Type B pancreatic cell (in vitro differentiated cells): ENCODE results near the gene ALKBH8. TPM values are rescaled to one million over a fixed set of nuclear protein-coding genes. Genes with fewer than 3 reads are reported as not detected.
A peak's percentile ranks its signal among the peaks of the same experiment; 100 is the strongest.

Experiments
- DNase-seq: peaks from one replicate; pipeline ENCODE4 v3.0.0; 2021; ENCODE audit warnings: mixed read lengths; ENCODE audit not compliant: unreplicated experiment; ENCODE audit errors: extremely low spot score
- H3K27ac Mint-ChIP-seq: 2 replicates; pipeline ENCODE4 v1.8.0; 2021; ENCODE audit warnings: mild to moderate bottlenecking, mixed read lengths
- H3K27me3 Mint-ChIP-seq: 2 replicates; pipeline ENCODE4 v1.8.0; 2021; ENCODE audit warnings: mixed read lengths
- H3K36me3 Mint-ChIP-seq: 2 replicates; pipeline ENCODE4 v1.8.0; 2021; ENCODE audit warnings: mixed read lengths
- H3K4me1 Mint-ChIP-seq: one replicate; pipeline ENCODE4 v1.8.0; 2021; ENCODE audit warnings: mixed read lengths; ENCODE audit not compliant: unreplicated experiment
- H3K4me3 Mint-ChIP-seq: 2 replicates; pipeline ENCODE4 v1.8.0; 2021; ENCODE audit warnings: mild to moderate bottlenecking, mixed read lengths
- H3K9me3 Mint-ChIP-seq: 2 replicates; pipeline ENCODE4 v1.8.0; 2021; ENCODE audit warnings: mixed read lengths
- total RNA-seq: library from RNA; stranded (reverse); gene quantifications from 2 replicates; pipeline ENCODE4 v1.2.1, GENCODE V29; 2021; ENCODE audit warnings: low replicate concordance
- TF ChIP-seq, protein P1 (sequence below): fragments of 200-600 bp; sonication (generic); conservative IDR thresholded peaks from 2 replicates; pipeline ENCODE4 v1.5.0; 2021; ENCODE audit warnings: antibody characterized with exemption, mild to moderate bottlenecking

The ALKBH8 gene
- total RNA-seq, 1 donor from 2014 or later: 7.8 TPM

DNA sequence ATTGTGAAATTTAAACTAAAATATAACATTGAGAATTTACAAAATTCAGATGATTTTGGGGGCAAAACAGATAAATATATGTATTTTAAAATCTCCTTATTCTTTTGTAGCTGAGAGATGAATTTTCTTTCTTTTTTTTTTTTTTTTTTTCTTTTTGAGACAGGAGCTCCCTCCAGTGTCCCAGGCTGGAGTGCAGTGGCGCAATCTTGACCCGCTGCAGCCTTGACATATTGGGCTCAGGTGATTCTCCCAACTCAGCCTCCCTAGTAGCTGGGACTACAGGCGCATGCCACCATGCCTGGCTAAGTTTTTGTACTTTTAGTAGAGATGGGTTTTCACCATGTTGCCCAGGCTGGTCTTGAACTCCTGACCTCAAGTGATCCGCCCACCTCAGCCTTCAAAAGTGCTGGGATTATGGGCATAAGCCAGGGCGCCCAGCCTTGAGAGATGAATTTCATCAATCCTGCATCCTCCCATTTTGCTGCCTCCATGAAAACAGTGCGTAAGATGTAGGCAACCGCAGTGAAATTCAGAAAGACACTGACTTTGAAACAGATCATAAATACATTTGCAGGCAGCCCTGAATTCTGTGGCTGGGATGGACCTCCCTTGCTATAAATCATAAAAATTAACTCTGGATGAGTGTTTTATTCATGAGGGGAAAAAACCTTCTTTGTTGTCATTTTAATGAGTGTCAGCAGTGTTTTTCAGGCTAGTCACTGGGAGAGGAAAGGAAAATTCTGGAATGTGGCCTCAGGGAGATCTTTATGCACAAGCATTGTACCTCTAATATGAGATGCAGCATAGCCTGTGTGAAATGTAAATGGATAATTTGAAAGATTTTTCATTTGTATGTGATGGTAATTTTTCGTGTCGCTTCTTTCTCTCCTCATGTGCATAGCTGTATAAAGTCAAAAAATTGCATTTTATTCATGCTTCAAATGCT is 39.8 kb upstream of the ALKBH8 start:
- Mint-ChIP-seq H3K4me1 (peaks cover 12% of the 10 kb centered on the region), H3K27ac (no peak overlapping the region), H3K27me3 (peaks cover 15% of the 10 kb centered on the region), H3K4me3 (no peak overlapping the region), H3K9me3 (no peaks in the 10 kb centered on the region), H3K36me3 (no peaks in the 10 kb centered on the region)
- TF ChIP-seq, protein P1, sequence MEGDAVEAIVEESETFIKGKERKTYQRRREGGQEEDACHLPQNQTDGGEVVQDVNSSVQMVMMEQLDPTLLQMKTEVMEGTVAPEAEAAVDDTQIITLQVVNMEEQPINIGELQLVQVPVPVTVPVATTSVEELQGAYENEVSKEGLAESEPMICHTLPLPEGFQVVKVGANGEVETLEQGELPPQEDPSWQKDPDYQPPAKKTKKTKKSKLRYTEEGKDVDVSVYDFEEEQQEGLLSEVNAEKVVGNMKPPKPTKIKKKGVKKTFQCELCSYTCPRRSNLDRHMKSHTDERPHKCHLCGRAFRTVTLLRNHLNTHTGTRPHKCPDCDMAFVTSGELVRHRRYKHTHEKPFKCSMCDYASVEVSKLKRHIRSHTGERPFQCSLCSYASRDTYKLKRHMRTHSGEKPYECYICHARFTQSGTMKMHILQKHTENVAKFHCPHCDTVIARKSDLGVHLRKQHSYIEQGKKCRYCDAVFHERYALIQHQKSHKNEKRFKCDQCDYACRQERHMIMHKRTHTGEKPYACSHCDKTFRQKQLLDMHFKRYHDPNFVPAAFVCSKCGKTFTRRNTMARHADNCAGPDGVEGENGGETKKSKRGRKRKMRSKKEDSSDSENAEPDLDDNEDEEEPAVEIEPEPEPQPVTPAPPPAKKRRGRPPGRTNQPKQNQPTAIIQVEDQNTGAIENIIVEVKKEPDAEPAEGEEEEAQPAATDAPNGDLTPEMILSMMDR: no peak
- DNase-seq: no peak

DNA sequence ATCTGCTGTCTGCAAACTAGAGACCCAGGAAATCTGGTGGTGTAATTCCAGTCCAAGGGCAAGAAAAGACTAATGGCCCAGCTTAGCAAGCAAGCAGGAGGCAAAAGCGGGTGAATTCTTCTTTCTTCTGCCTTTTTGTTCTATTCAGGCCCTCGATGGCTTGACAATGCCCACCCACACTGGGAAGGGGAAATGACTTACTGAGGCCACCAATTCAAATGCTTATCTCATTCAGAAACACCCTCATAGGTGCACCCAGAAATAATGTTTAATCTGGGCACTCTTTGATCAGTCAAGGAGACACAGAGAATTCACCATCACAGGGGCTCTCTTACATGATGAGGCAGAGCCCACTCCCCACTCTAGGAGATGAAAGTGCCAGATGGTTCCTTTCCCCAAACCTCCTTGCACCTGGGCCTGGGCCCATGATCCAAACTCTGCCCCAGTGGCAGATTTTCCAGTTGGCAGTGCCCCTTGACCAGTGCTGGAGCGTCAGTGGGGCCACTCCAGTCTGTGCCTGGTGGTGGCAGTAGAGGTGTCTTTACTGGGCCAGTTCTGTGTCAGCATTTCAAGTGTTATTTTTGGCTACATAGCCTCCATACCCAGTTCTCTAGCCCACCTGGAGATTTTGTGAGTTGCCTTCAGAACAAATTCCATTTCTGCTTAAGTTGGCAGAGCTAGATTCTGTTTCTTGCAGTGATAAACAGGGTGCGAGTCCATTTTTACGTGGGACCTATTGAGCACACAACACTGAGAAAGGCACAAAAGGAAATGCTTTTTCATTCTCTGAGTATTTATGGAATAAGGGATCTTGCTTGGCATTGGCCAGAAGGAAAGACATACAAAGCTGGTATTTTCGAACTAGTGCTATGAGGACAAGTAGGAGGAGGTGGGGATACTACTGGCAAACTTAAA is 32.9 kb upstream of the ALKBH8 start:
- TF ChIP-seq, protein P1: peak; percentile 60
- Mint-ChIP-seq H3K4me1 (peaks cover 6% of the 10 kb centered on the region), H3K9me3 (no peaks in the 10 kb centered on the region), H3K27ac (no peak overlapping the region), H3K4me3 (no peak overlapping the region), H3K27me3 (peaks cover 52% of the 10 kb centered on the region), H3K36me3 (no peaks in the 10 kb centered on the region)
- DNase-seq: no peak

DNA sequence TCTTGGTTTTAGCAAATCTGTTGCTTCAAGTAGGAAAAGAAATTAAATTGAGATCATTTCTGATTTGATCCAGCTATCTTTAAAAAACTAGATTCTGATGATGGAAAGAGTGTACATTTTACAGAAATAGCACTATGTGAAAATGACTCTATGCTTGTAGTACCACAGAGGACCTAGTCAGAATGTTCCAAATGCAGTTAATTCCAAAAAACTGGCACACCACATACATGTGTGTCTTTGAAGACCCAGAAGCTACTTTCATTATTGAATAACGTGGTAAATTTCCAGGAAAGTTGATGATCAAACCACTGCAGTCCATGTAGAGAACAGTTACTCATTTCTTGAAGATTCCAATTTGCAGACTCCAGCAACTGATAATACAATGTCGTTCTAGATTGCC is 29.2 kb upstream of the ALKBH8 start:
- peaks cover 74% of the 10 kb centered on the region for H3K27me3 Mint-ChIP-seq
- no peak overlapping the region for H3K27ac Mint-ChIP-seq
- no peak for DNase-seq
- no peaks in the 10 kb centered on the region for H3K9me3 Mint-ChIP-seq
- no peak overlapping the region for H3K4me3 Mint-ChIP-seq
- H3K36me3 Mint-ChIP-seq: no peaks in the 10 kb centered on the region
- peaks cover 23% of the 10 kb centered on the region for H3K4me1 Mint-ChIP-seq
- TF ChIP-seq, protein P1: no peak

DNA sequence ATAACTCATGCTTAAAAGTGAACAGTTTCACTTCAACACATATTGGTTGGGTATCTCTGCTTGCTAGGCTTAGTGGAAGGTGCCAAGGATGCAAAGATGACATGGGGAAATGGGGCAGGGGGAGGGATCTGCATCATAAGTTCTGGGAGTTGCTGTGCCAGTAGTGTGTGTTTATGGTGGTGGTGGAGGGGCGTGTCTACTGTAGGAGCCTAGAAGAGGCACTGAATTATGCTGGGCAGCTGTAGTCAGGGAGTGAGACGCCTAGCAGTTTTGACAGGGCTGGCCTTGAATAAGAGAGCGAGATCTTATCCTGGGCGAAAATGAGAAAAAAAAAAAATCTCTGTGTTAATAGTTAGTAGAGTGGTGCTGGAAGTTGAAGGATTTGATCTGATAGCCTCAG is 28.4 kb upstream of the ALKBH8 start:
- H3K36me3 Mint-ChIP-seq: no peaks in the 10 kb centered on the region
- peaks cover 23% of the 10 kb centered on the region for H3K4me1 Mint-ChIP-seq
- TF ChIP-seq, protein P1: no peak
- peaks cover 82% of the 10 kb centered on the region for H3K27me3 Mint-ChIP-seq
- peak overlapping the region; percentile 9 for H3K4me3 Mint-ChIP-seq
- H3K9me3 Mint-ChIP-seq: no peaks in the 10 kb centered on the region
- DNase-seq: no peak
- H3K27ac Mint-ChIP-seq: no peak overlapping the region

DNA sequence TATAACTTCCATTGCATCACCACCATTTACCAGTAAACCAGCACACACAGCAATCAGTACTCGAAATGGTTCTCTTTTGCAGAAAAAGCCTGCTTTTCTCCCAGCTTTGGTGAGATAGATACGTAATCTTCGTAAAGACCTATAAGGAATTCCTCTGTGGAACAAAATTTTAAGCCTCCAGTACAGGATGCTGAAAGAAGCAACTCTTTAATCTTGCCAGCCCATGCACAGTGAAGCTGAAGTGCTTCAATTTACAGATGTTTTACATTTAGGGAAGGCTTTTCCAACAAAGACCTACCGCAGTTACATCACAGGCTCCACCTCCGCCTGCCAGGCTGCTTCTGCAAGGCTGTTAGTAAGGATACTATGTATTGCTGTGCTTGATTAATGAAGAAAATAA is 27.3 kb upstream of the ALKBH8 start:
- Mint-ChIP-seq H3K27me3 (peaks cover 85% of the 10 kb centered on the region), H3K36me3 (peaks cover 4% of the 10 kb centered on the region), H3K9me3 (no peaks in the 10 kb centered on the region), H3K4me3 (peak overlapping the region; percentile 93), H3K4me1 (peaks cover 23% of the 10 kb centered on the region), H3K27ac (no peak overlapping the region)
- DNase-seq: no peak
- TF ChIP-seq, protein P1: no peak
